ENCODE results near the gene PTPRD. TPM values are rescaled to one million over a fixed set of nuclear protein-coding genes. Genes with fewer than 3 reads are reported as not detected.

PTPRD gene
- total and polyA plus RNA-seq, 9 of the 15 experiments (the other 6 are each of a cell fraction or from before 2014, with no cell fraction given): 0.11 TPM; not detected in 8

GRCh38 chr9:10134266-10134665 is 478.5 kb downstream of the PTPRD start:
- CTCF ChIA-PET (ENCODE audit: low intra/inter-chr PET ratio): no interaction called here
- DNase-seq (ENCODE audit: extremely low read depth in 1 of 4, low spot score in 3 of 4): no peak
- no peaks in the 10 kb centered on the region for H3K36me3 ChIP-seq (ENCODE audit: control insufficient read depth, insufficient read depth, low read length)
- H3K79me2 ChIP-seq (ENCODE audit: control insufficient read depth, insufficient read depth, low read length): no peaks in the 10 kb centered on the region
- no peak overlapping the region for H3K4me3 ChIP-seq
- no peak overlapping the region for H3K27ac ChIP-seq (ENCODE audit: extremely low read depth, low read depth, low read length)
- H2AFZ ChIP-seq (ENCODE audit: low read depth, low read length): no peak overlapping the region
- no peak overlapping the region for H3K4me2 ChIP-seq (ENCODE audit: insufficient read depth, low read length)
- POLR2A ChIA-PET: no interaction called here
- in situ Hi-C loops (cut with MboI): no loop called here
- ATAC-seq: no peak
- intact Hi-C loops (cut with micrococcal nuclease): no loop called here
- H3K27me3 ChIP-seq (ENCODE audit: control insufficient read depth in 2 of 2, insufficient read depth in 2 of 2, low read length in 2 of 2): no peaks in the 10 kb centered on the region
- H3K9ac ChIP-seq (ENCODE audit: insufficient read depth in 1 of 2, low read depth in 2 of 2, low read length in 2 of 2): no peak overlapping the region
- H3K9me1 ChIP-seq (ENCODE audit: control insufficient read depth, insufficient read depth, low read length): no peaks in the 10 kb centered on the region
- H3K4me1 ChIP-seq (replicated peaks in 1 of 2; ENCODE audit: control insufficient read depth in 2 of 2, insufficient read depth in 2 of 2, low read length in 2 of 2): no peaks in the 10 kb centered on the region
- FAIRE-seq: no peak
- BruUV-seq (replicated peaks): no TSS peak
- no peaks in the 10 kb centered on the region for H3K9me3 ChIP-seq (replicated peaks; ENCODE audit: control insufficient read depth, insufficient read depth, low read depth, low read length)
- H4K20me1 ChIP-seq (replicated peaks; ENCODE audit: control insufficient read depth, insufficient read depth, low read length): no peaks in the 10 kb centered on the region
- TF ChIP-seq TFE3 (CRISPR knock-in tag; IDR thresholded peaks at IDR 0.05): no peak
- no peak for TF ChIP-seq ZNF785 (CRISPR knock-in tag; IDR thresholded peaks at IDR 0.05)
- no peak for TF ChIP-seq DPF2 (IDR thresholded peaks at IDR 0.05)
- no peak for TF ChIP-seq GABPB1 (CRISPR knock-in tag; IDR thresholded peaks at IDR 0.05)
- TF ChIP-seq TAF9B (IDR thresholded peaks at IDR 0.05; ENCODE audit: partially characterized antibody): no peak
- TF ChIP-seq ZNF133 (CRISPR knock-in tag; IDR thresholded peaks at IDR 0.05): no peak
- TF ChIP-seq ZNF324 (CRISPR knock-in tag; IDR thresholded peaks at IDR 0.05): no peak
- no peak for TF ChIP-seq ZBTB1 (CRISPR knock-in tag; IDR thresholded peaks at IDR 0.05; ENCODE audit: borderline replicate concordance, low read depth)
- TF ChIP-seq TARDBP (IDR thresholded peaks at IDR 0.05): no peak
- no peak for TF ChIP-seq THRAP3 (IDR thresholded peaks at IDR 0.05; ENCODE audit: borderline replicate concordance)
- WGBS (ENCODE audit: insufficient coverage, low coverage, missing lambda C conversion rate): 0% methylated on average over 4 of the region's 4 CpGs
